Gastroesophageal sphincter (tissue), 4 donors: ENCODE results near the gene CECR2. TPM values are rescaled to one million over a fixed set of nuclear protein-coding genes. Genes with fewer than 3 reads are reported as not detected.

ENCODE experiments used
- ATAC-seq: fragments of 150-250 bp; one replicate; pipeline ENCODE4 v1.9.1; 2016; ENCODE audit warnings: mild to moderate bottlenecking, moderate library complexity
- H3K27ac ChIP-seq, 4 donors: fragments of 200-600 bp; sonication (generic) in 3 of 4; 1 replicate in 3 of 4; 2 replicates in 1 of 4; pipeline ENCODE4 v1.5.1; 2016 to 2019
- H3K27me3 ChIP-seq: fragments of 200-600 bp; sonication (generic); one replicate; pipeline ENCODE4 v1.5.1; 2019
- H3K36me3 ChIP-seq, 2 donors: fragments of 200-600 bp; sonication (generic); one replicate each; pipeline ENCODE4 v1.5.1; 2019; ENCODE audit warnings: control low read depth in 1 of 2
- H3K4me1 ChIP-seq, 3 donors: fragments of 200-600 bp; sonication (generic); 1 replicate in 2 of 3; 2 replicates in 1 of 3; pipeline ENCODE4 v1.5.1; 2016 to 2019; ENCODE audit warnings: control low read depth in 2 of 3
- H3K4me3 ChIP-seq, 2 donors: fragments of 200-600 bp; sonication (generic); one replicate each; pipeline ENCODE4 v1.5.1; 2019; ENCODE audit warnings: mild to moderate bottlenecking in 1 of 2, moderate library complexity in 1 of 2
- H3K9me3 ChIP-seq, 3 donors: fragments of 200-600 bp; sonication (generic); one replicate each; pipeline ENCODE4 v1.5.1; 2017 to 2019; ENCODE audit warnings: control low read depth in 2 of 3
- CTCF ChIP-seq, 4 experiments: fragments of 200-600 bp in 2 of 4; fragments of 450-650 bp in 2 of 4; sonication (generic) in 1 of 4; IDR thresholded peaks; one replicate each; pipeline ENCODE4 v1.5.1; 2017 to 2019; ENCODE audit warnings: antibody characterized with exemption in 4 of 4, mild to moderate bottlenecking in 2 of 4, moderate library complexity in 2 of 4
- EP300 ChIP-seq: sonication (generic); formaldehyde crosslinking; IDR thresholded peaks from one replicate; pipeline ENCODE4 v1.6.1; 2017; ENCODE audit warnings: antibody characterized with exemption, mild to moderate bottlenecking
- POLR2A ChIP-seq, 2 donors: fragments of 450-650 bp; IDR thresholded peaks; one replicate each; pipeline ENCODE4 v1.6.1; 2017; ENCODE audit warnings: antibody characterized with exemption in 2 of 2, mild to moderate bottlenecking in 2 of 2, moderate library complexity in 1 of 2
- POLR2AphosphoS5 ChIP-seq: sonication (generic); formaldehyde crosslinking; IDR thresholded peaks from one replicate; pipeline ENCODE4 v1.6.1; 2017; ENCODE audit warnings: antibody characterized with exemption
- WGBS, 2 donors: methylation state at CpG; one replicate each; pipeline ENCODE4 v1.1.5; 2018; ENCODE audit warnings: low coverage in 1 of 2; 5-methylcytosine and 5-hydroxymethylcytosine counted together
- total RNA-seq, 4 donors: library from RNA; depleted of rRNA; stranded (reverse); fragments of >200 nt; gene quantifications; one replicate each; pipeline ENCODE4 v1.1.0, GENCODE V29; 2016

CECR2 gene
- total RNA-seq, 4 donors from 2014 or later: 0.72 to 1.7 (median 1.2) TPM

GRCh38 chr22:17489101-17489500 is 119.8 kb downstream of the CECR2 start:
- no peaks in the 10 kb centered on the region for H3K9me3 ChIP-seq
- H3K36me3 ChIP-seq: no peaks in the 10 kb centered on the region
- no peaks in the 10 kb centered on the region for H3K27me3 ChIP-seq
- H3K27ac ChIP-seq: no peak overlapping the region
- no peak overlapping the region for H3K4me3 ChIP-seq
- WGBS, 2 donors: 87 to 100% methylated on average over 3 to 6 of the region's 6 CpGs
- H3K4me1 ChIP-seq: peaks cover 0 to 23% (median 0%) of the 10 kb centered on the region in 3 donors
- ATAC-seq: no peak
- TF ChIP-seq POLR2AphosphoS5 (no peak), POLR2A (IDR thresholded peaks at IDR 0.05) (no peak), CTCF (IDR thresholded peaks at IDR 0.05) (no peak), EP300 (no peak)

GRCh38 chr22:17491090-17491640 is 121.9 kb downstream of the CECR2 start:
- H3K9me3 ChIP-seq: no peaks in the 10 kb centered on the region
- no peak overlapping the region for H3K4me3 ChIP-seq
- no peak for ATAC-seq
- TF ChIP-seq EP300 (no peak), POLR2AphosphoS5 (no peak), POLR2A (IDR thresholded peaks at IDR 0.05) (no peak), CTCF (IDR thresholded peaks at IDR 0.05) (no peak)
- H3K27me3 ChIP-seq: no peaks in the 10 kb centered on the region
- WGBS, 2 donors: 60 to 88% methylated on average over 2 to 9 of the region's 9 CpGs
- H3K4me1 ChIP-seq: peaks cover 0 to 13% (median 0%) of the 10 kb centered on the region in 3 donors
- H3K27ac ChIP-seq: no peak overlapping the region
- H3K36me3 ChIP-seq: no peaks in the 10 kb centered on the region

- Histone ChIP-seq H3K27me3 (no peaks in the 10 kb centered on the region), H3K4me3 (no peak overlapping the region), H3K4me1 (peaks cover 0 to 13% (median 0%) of the 10 kb centered on the region in 3 donors), H3K36me3 (no peaks in the 10 kb centered on the region), H3K9me3 (no peaks in the 10 kb centered on the region), H3K27ac (no peak overlapping the region)
- WGBS, 2 donors: 17% methylated on average over 3 of the region's 3 CpGs; no CpG with 5 or more reads in 1 of the 2 donors
- TF ChIP-seq POLR2A (IDR thresholded peaks at IDR 0.05): no peak
- no peak for TF ChIP-seq EP300
- TF ChIP-seq CTCF (IDR thresholded peaks at IDR 0.05): no peak
- TF ChIP-seq POLR2AphosphoS5: no peak
- ATAC-seq: no peak
These were observed 123.0 kb downstream of the CECR2 start for GRCh38 chr22:17492247-17492646.

- H3K9me3 ChIP-seq: no peaks in the 10 kb centered on the region
- ATAC-seq: no peak
- 81 to 89% methylated on average over 3 of the region's 3 CpGs for WGBS, 2 donors
- H3K27ac ChIP-seq: no peak overlapping the region
- no peaks in the 10 kb centered on the region for H3K27me3 ChIP-seq
- TF ChIP-seq EP300 (no peak), POLR2AphosphoS5 (no peak), POLR2A (IDR thresholded peaks at IDR 0.05) (no peak), CTCF (IDR thresholded peaks at IDR 0.05) (no peak)
- no peak overlapping the region for H3K4me3 ChIP-seq
- peaks cover 0 to 6% of the 10 kb centered on the region in 2 donors for H3K36me3 ChIP-seq
- peaks cover 0 to 13% (median 0%) of the 10 kb centered on the region in 3 donors for H3K4me1 ChIP-seq
These were observed 124.2 kb downstream of the CECR2 start for GRCh38 chr22:17493419-17493981.

- WGBS, 2 donors: 67 to 100% methylated on average over 1 to 5 of the region's 5 CpGs
- Histone ChIP-seq H3K27ac (no peak overlapping the region), H3K27me3 (peaks cover 5% of the 10 kb centered on the region), H3K9me3 (no peaks in the 10 kb centered on the region), H3K4me1 (peaks cover 0 to 13% (median 0%) of the 10 kb centered on the region in 3 donors), H3K4me3 (no peak overlapping the region), H3K36me3 (peaks cover 0 to 6% of the 10 kb centered on the region in 2 donors)
- no peak for ATAC-seq
- TF ChIP-seq POLR2A (IDR thresholded peaks at IDR 0.05) (no peak), EP300 (no peak), CTCF (IDR thresholded peaks at IDR 0.05) (no peak), POLR2AphosphoS5 (no peak)
These were observed 127.6 kb downstream of the CECR2 start for GRCh38 chr22:17496841-17497240.
